GM12878 (cell line): ENCODE results near the gene SHB. TPM values are rescaled to one million over a fixed set of nuclear protein-coding genes. Genes with fewer than 3 reads are reported as not detected.

Source experiments
- BACH1 ChIP-seq: fragments of 450-650 bp; IDR thresholded peaks from 2 replicates; pipeline ENCODE4 v1.6.1; 2017; ENCODE audit warnings: mild to moderate bottlenecking, borderline replicate concordance
- BRCA1 ChIP-seq: IDR thresholded peaks from 2 replicates; pipeline ENCODE4 v1.6.1; 2011; ENCODE audit warnings: low read depth, low read length, improper control_type of control experiment
- CREM ChIP-seq: IDR thresholded peaks from 2 replicates; pipeline ENCODE4 v1.6.1; 2014; ENCODE audit warnings: antibody characterized with exemption, low read depth
- EED ChIP-seq: sonication (generic); IDR thresholded peaks from 2 replicates; pipeline ENCODE4 v1.6.1; 2016; ENCODE audit warnings: antibody characterized with exemption, low read depth
- GABPA ChIP-seq: IDR thresholded peaks from 2 replicates; pipeline ENCODE4 v1.6.1; 2014; ENCODE audit warnings: antibody characterized with exemption, low read depth, mild to moderate bottlenecking, inconsistent platforms
- GATAD2B ChIP-seq: fragments of 450-650 bp; conservative IDR thresholded peaks from 2 replicates; pipeline ENCODE4 v1.6.1; 2017; ENCODE audit warnings: low read depth, mild to moderate bottlenecking, moderate library complexity
- HDAC6 ChIP-seq: fragments of 200-600 bp; sonication (generic); IDR thresholded peaks from one replicate; pipeline ENCODE4 v1.8.0; 2017; ENCODE audit warnings: antibody characterized with exemption; ENCODE audit not compliant: unreplicated experiment
- IRF3 ChIP-seq: fragments of 450-650 bp; IDR thresholded peaks from 2 replicates; pipeline ENCODE4 v1.6.1; 2014; ENCODE audit warnings: mild to moderate bottlenecking
- LARP7 ChIP-seq: fragments of 450-650 bp; IDR thresholded peaks from 2 replicates; pipeline ENCODE4 v1.6.1; 2017; ENCODE audit warnings: mild to moderate bottlenecking
- MEF2B ChIP-seq: fragments of 450-650 bp; IDR thresholded peaks from 2 replicates; pipeline ENCODE4 v1.6.1; 2018; ENCODE audit warnings: mild to moderate bottlenecking, moderate library complexity; ENCODE audit not compliant: partially characterized antibody, poor library complexity, severe bottlenecking
- NFYA ChIP-seq: IDR thresholded peaks from 2 replicates; pipeline ENCODE4 v1.6.1; 2011; ENCODE audit warnings: low read depth, mild to moderate bottlenecking, low read length, improper control_type of control experiment, borderline replicate concordance
- NR2C1 ChIP-seq: fragments of 450-650 bp; IDR thresholded peaks from 2 replicates; pipeline ENCODE4 v1.6.1; 2017; ENCODE audit warnings: antibody characterized with exemption, mild to moderate bottlenecking, moderate library complexity
- NR2F1 ChIP-seq: fragments of 450-650 bp; conservative IDR thresholded peaks from 2 replicates; pipeline ENCODE4 v1.6.1; 2017; ENCODE audit warnings: mild to moderate bottlenecking
- NRF1 ChIP-seq: conservative IDR thresholded peaks from 2 replicates; pipeline ENCODE4 v1.6.1; 2011; ENCODE audit warnings: mild to moderate bottlenecking, low read depth, low read length, improper control_type of control experiment
- POLR2AphosphoS2 ChIP-seq: IDR thresholded peaks from 2 replicates; pipeline ENCODE4 v1.6.1; 2011; ENCODE audit warnings: low read depth, mild to moderate bottlenecking, low read length, improper control_type of control experiment, moderate library complexity
- RCOR1 ChIP-seq: conservative IDR thresholded peaks from 2 replicates; pipeline ENCODE4 v1.6.1; 2012; ENCODE audit warnings: low read depth, low read length, improper control_type of control experiment
- REST ChIP-seq: IDR thresholded peaks from 2 replicates; pipeline ENCODE4 v1.6.1; 2012; ENCODE audit warnings: mild to moderate bottlenecking, low read depth, low read length
- SMAD5 ChIP-seq: IDR thresholded peaks from 2 replicates; pipeline ENCODE4 v1.6.1; 2016; ENCODE audit warnings: antibody characterized with exemption, low read depth
- SREBF1 ChIP-seq: IDR thresholded peaks from 2 replicates; pipeline ENCODE4 v1.6.1; 2012; ENCODE audit warnings: mild to moderate bottlenecking, low read length
- WRNIP1 ChIP-seq: IDR thresholded peaks from 2 replicates; pipeline ENCODE4 v1.6.1; 2011; ENCODE audit warnings: low read depth, low read length, improper control_type of control experiment, borderline replicate concordance
- ZNF384 ChIP-seq: IDR thresholded peaks from 2 replicates; pipeline ENCODE4 v1.6.1; 2012; ENCODE audit warnings: low read depth, mild to moderate bottlenecking, low read length, improper control_type of control experiment, borderline replicate concordance
- polyA plus RNA-seq, 11 experiments: library from polyadenylated mRNA; depleted of rRNA in 4 of 11; unstranded in 6 of 11; stranded (reverse) in 5 of 11; fragments of >200 nt; fragmentation: Nextera tagmentation in 4 of 11; fragmentation: Illumina TruSeq in 1 of 11; extraction: Ambion mirVana in 4 of 11; extraction: Trizol in 1 of 11; gene quantifications; 1 replicate in 1 of 11; 2 replicates in 10 of 11; pipeline versions ENCODE4 v1.2.1 to v1.2.3, GENCODE V29; 2011 to 2016; ENCODE audit warnings: inconsistent platforms in 2 of 11, missing spikeins in 2 of 11, low read depth in 1 of 11
- total RNA-seq, 4 experiments: library from RNA; depleted of rRNA in 3 of 4; stranded (reverse); fragments of >200 nt in 3 of 4; fragmentation: Illumina TruSeq in 1 of 4; extraction: Trizol in 1 of 4; gene quantifications; 2 replicates each; pipeline versions ENCODE4 v1.2.1 to v1.2.3, GENCODE V29; 2013 to 2021
- TF ChIP-seq, protein P1 (sequence below): fragments of 150-350 bp; IDR thresholded peaks from 2 replicates; pipeline ENCODE4 v1.6.1; 2014; ENCODE audit warnings: mild to moderate bottlenecking, low read depth, low read length
- TF ChIP-seq, protein P2 (sequence below): IDR thresholded peaks from 2 replicates; pipeline ENCODE4 v1.6.1; 2012; ENCODE audit warnings: low read length, inconsistent platforms
- TF ChIP-seq, protein P3 (sequence below): IDR thresholded peaks from 2 replicates; pipeline ENCODE4 v1.6.1; 2012; ENCODE audit warnings: low read depth, low read length, improper control_type of control experiment

The SHB gene
- total and polyA plus RNA-seq, 10 of the 15 experiments (the other 5 are each of a cell fraction or from before 2014, with no cell fraction given), result 0.29 to 6.2 (median 1.3) TPM

DNA sequence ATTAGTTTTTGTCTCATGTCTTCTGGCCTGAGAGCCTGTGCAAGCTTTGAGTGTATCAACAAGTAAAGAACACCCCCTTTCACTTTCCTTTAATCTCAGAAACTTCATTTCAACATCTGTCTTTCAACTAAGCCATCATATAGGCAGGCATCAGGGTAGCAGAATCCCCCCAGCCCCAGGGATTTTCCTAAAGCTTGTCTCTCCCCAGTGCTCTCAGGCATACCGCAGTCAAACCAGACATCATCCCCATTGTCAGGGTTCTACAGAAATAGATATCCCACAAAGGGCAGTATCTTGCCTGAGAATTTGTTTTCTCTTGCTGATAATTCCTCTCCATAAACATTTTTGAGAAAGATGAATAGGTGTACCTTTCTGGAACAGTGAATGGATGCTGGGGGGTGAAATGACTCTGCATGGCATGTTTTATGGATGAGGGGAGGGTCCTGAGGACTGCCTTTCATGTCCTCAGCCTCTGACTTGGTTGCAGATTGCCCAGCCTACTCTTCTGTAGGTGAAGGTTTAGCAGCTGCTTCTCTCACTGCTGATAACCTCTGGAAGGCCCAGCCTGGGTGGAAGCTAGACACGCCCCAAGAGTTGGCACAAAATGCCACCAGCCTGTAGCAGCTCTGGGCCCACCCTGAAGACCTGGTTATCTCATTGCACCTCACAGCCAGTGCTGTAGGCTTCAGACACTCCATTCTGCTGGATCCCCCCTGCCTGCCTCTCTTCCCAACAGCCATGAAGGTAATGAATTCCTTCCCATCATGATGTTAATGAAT lies 20.5 kb upstream of the SHB start (continued):
- TF ChIP-seq, protein P1, sequence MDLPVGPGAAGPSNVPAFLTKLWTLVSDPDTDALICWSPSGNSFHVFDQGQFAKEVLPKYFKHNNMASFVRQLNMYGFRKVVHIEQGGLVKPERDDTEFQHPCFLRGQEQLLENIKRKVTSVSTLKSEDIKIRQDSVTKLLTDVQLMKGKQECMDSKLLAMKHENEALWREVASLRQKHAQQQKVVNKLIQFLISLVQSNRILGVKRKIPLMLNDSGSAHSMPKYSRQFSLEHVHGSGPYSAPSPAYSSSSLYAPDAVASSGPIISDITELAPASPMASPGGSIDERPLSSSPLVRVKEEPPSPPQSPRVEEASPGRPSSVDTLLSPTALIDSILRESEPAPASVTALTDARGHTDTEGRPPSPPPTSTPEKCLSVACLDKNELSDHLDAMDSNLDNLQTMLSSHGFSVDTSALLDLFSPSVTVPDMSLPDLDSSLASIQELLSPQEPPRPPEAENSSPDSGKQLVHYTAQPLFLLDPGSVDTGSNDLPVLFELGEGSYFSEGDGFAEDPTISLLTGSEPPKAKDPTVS, result no peak
- TF ChIP-seq HDAC6 (no peak), GATAD2B (0 out of 2 replicates have a peak, but pooled peaks have one; percentile 20), NR2C1 (no peak), EED (peak; percentile 67; the same call in 1 of the 2 replicates), NFYA (no peak), REST (no peak), BACH1 (no peak), ZNF384 (no peak), WRNIP1 (no peak), BRCA1 (no peak), CREM (no peak), RCOR1 (no peak), MEF2B (no peak), NR2F1 (no peak), SREBF1 (no peak), NRF1 (no peak), POLR2AphosphoS2 (no peak), SMAD5 (no peak), IRF3 (no peak), GABPA (no peak), LARP7 (no peak)
- TF ChIP-seq, protein P2, sequence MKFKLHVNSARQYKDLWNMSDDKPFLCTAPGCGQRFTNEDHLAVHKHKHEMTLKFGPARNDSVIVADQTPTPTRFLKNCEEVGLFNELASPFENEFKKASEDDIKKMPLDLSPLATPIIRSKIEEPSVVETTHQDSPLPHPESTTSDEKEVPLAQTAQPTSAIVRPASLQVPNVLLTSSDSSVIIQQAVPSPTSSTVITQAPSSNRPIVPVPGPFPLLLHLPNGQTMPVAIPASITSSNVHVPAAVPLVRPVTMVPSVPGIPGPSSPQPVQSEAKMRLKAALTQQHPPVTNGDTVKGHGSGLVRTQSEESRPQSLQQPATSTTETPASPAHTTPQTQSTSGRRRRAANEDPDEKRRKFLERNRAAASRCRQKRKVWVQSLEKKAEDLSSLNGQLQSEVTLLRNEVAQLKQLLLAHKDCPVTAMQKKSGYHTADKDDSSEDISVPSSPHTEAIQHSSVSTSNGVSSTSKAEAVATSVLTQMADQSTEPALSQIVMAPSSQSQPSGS, result no peak
- TF ChIP-seq, protein P3, sequence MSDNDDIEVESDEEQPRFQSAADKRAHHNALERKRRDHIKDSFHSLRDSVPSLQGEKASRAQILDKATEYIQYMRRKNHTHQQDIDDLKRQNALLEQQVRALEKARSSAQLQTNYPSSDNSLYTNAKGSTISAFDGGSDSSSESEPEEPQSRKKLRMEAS, result no peak
